GM12878 (cell line): ENCODE results near the gene EPB41L2.

Experiments
- CTCF ChIP-seq, 3 experiments: IDR thresholded peaks in 2 of 3; conservative IDR thresholded peaks in 1 of 3; 2 replicates each; pipeline ENCODE4 v1.5.1; 2011; ENCODE audit warnings: low read depth in 3 of 3, low read length in 3 of 3, mild to moderate bottlenecking in 3 of 3, control low read depth in 2 of 3, moderate library complexity in 2 of 3, inconsistent platforms in 1 of 3, mixed read lengths in 1 of 3; ENCODE audit not compliant: control insufficient read depth in 2 of 3, insufficient read depth in 1 of 3; ENCODE audit errors: extremely low read depth in 1 of 3
- GABPA ChIP-seq: IDR thresholded peaks from 2 replicates; pipeline ENCODE4 v1.6.1; 2014; ENCODE audit warnings: antibody characterized with exemption, low read depth, mild to moderate bottlenecking, inconsistent platforms
- MXI1 ChIP-seq: fragments of 150-350 bp; IDR thresholded peaks from 2 replicates; pipeline ENCODE4 v1.6.1; 2011; ENCODE audit warnings: low read depth, mild to moderate bottlenecking, inconsistent platforms, low read length, improper control_type of control experiment
- POLR2A ChIP-seq: IDR thresholded peaks from 2 replicates; pipeline ENCODE4 v1.6.1; 2011; ENCODE audit warnings: low read depth, mild to moderate bottlenecking, low read length
- SP1 ChIP-seq: IDR thresholded peaks from one replicate; pipeline ENCODE4 v1.6.1; 2011; ENCODE audit warnings: low read depth, low read length
- WRNIP1 ChIP-seq: IDR thresholded peaks from 2 replicates; pipeline ENCODE4 v1.6.1; 2011; ENCODE audit warnings: low read depth, low read length, improper control_type of control experiment, borderline replicate concordance
- TF ChIP-seq, protein P1 (sequence below): IDR thresholded peaks from 2 replicates; pipeline ENCODE4 v1.6.1; 2012; ENCODE audit warnings: mild to moderate bottlenecking, low read depth, low read length

DNA sequence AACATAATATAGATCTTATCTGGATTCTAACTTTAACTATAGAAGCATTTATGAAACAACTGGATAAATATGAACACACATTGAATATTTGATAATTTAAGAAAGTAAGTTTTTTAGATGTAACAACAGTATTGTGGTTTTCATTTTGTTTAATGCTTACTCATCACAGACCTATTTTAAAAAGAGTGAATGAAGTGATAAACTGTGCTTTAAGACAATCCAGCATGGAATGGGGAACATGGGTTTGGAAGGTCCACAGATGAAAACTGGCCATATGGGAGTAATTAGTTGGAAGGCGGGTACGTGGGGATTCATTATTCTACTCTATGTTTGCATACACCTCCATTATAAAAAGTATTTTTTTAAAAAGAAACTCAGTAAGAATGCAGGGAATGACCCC, 21.2 kb downstream of the EPB41L2 start:
- no peak for TF ChIP-seq CTCF (IDR thresholded peaks at IDR 0.05 in 2 of 3, conservative IDR thresholded peaks at IDR 0.05 in 1 of 3; ENCODE audit: control insufficient read depth in 2 of 3, extremely low read depth in 1 of 3, insufficient read depth in 1 of 3, low read depth in 3 of 3, low read length in 3 of 3)
- no peak for TF ChIP-seq GABPA
- TF ChIP-seq, protein P1, sequence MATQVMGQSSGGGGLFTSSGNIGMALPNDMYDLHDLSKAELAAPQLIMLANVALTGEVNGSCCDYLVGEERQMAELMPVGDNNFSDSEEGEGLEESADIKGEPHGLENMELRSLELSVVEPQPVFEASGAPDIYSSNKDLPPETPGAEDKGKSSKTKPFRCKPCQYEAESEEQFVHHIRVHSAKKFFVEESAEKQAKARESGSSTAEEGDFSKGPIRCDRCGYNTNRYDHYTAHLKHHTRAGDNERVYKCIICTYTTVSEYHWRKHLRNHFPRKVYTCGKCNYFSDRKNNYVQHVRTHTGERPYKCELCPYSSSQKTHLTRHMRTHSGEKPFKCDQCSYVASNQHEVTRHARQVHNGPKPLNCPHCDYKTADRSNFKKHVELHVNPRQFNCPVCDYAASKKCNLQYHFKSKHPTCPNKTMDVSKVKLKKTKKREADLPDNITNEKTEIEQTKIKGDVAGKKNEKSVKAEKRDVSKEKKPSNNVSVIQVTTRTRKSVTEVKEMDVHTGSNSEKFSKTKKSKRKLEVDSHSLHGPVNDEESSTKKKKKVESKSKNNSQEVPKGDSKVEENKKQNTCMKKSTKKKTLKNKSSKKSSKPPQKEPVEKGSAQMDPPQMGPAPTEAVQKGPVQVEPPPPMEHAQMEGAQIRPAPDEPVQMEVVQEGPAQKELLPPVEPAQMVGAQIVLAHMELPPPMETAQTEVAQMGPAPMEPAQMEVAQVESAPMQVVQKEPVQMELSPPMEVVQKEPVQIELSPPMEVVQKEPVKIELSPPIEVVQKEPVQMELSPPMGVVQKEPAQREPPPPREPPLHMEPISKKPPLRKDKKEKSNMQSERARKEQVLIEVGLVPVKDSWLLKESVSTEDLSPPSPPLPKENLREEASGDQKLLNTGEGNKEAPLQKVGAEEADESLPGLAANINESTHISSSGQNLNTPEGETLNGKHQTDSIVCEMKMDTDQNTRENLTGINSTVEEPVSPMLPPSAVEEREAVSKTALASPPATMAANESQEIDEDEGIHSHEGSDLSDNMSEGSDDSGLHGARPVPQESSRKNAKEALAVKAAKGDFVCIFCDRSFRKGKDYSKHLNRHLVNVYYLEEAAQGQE: no peak
- no peak for TF ChIP-seq SP1
- TF ChIP-seq MXI1: no peak
- TF ChIP-seq POLR2A: no peak
- no peak for TF ChIP-seq WRNIP1
